Cardiac muscle cell (in vitro differentiated cells and primary cell): ENCODE results near the gene APBB2. TPM values are rescaled to one million over a fixed set of nuclear protein-coding genes. Genes with fewer than 3 reads are reported as not detected.

ENCODE experiments used
- DNase-seq, 2 donors: peaks; one replicate each; pipeline versions ENCODE4 v3.0.0 to v3.0.0-alpha.2; 2010 to 2017; ENCODE audit warnings: low read depth in 1 of 2, low spot score in 1 of 2
- H3K27ac ChIP-seq: fragments of 200-600 bp; sonication (generic); 2 replicates; pipeline ENCODE4 v1.5.1; 2016
- H3K27me3 ChIP-seq: fragments of 200-600 bp; sonication (generic); 2 replicates; pipeline ENCODE4 v1.6.0; 2016; ENCODE audit warnings: control low read depth
- H3K36me3 ChIP-seq: fragments of 200-600 bp; sonication (generic); 2 replicates; pipeline ENCODE4 v1.5.1; 2016; ENCODE audit warnings: control low read depth
- H3K4me1 ChIP-seq: fragments of 200-600 bp; sonication (generic); 2 replicates; pipeline ENCODE4 v1.8.1; 2017; ENCODE audit warnings: low read depth, mild to moderate bottlenecking, mixed run types
- H3K4me3 ChIP-seq: fragments of 200-600 bp; sonication (generic); 2 replicates; pipeline ENCODE4 v1.5.1; 2016; ENCODE audit warnings: mild to moderate bottlenecking
- H3K9me3 ChIP-seq: fragments of 200-600 bp; sonication (generic); 2 replicates; pipeline ENCODE4 v1.5.1; 2017; ENCODE audit warnings: low read depth, mild to moderate bottlenecking, control low read depth
- CTCF ChIP-seq: IDR thresholded peaks from 2 replicates; pipeline ENCODE4 v1.5.1; 2012; ENCODE audit warnings: low read depth, mild to moderate bottlenecking, low read length
- polyA plus RNA-seq: library from polyadenylated mRNA; unstranded; fragments of >200 nt; fragmentation: Nextera tagmentation; extraction: Ambion mirVana; gene quantifications from 2 replicates; pipeline ENCODE4 v1.2.1, GENCODE V29; 2016
- total RNA-seq: library from RNA; depleted of rRNA; stranded (reverse); fragments of >200 nt; gene quantifications from 2 replicates; pipeline ENCODE4 v1.2.3, GENCODE V29; 2016

APBB2 gene
- total and polyA plus RNA-seq, 2 experiments from 2014 or later = 4.6 to 14.9 TPM

GRCh38 chr4:40937140-40937725 lies 277.1 kb downstream of the APBB2 start:
- no peak for TF ChIP-seq CTCF
- Histone ChIP-seq H3K27ac (no peak overlapping the region), H3K27me3 (no peaks in the 10 kb centered on the region), H3K4me1 (no peaks in the 10 kb centered on the region), H3K4me3 (no peak overlapping the region), H3K36me3 (no peaks in the 10 kb centered on the region), H3K9me3 (no peaks in the 10 kb centered on the region)
- DNase-seq = no peak

- H3K9me3 ChIP-seq = no peaks in the 10 kb centered on the region
- no peak for DNase-seq
- H3K27ac ChIP-seq = no peak overlapping the region
- H3K4me3 ChIP-seq = no peak overlapping the region
- no peaks in the 10 kb centered on the region for H3K36me3 ChIP-seq
- H3K27me3 ChIP-seq = no peaks in the 10 kb centered on the region
- no peak for TF ChIP-seq CTCF
- H3K4me1 ChIP-seq = no peaks in the 10 kb centered on the region
These were observed 279.7 kb downstream of the APBB2 start for GRCh38 chr4:40934676-40935075.

GRCh38 chr4:40933272-40934053 lies 280.9 kb downstream of the APBB2 start:
- peak in 1 of 2 donors; percentile 80 for DNase-seq
- no peak for TF ChIP-seq CTCF
- Histone ChIP-seq H3K27ac (no peak overlapping the region), H3K4me1 (no peaks in the 10 kb centered on the region), H3K9me3 (no peaks in the 10 kb centered on the region), H3K36me3 (no peaks in the 10 kb centered on the region), H3K4me3 (no peak overlapping the region), H3K27me3 (no peaks in the 10 kb centered on the region)

GRCh38 chr4:40931841-40932240 lies 282.5 kb downstream of the APBB2 start:
- Histone ChIP-seq H3K4me1 (no peaks in the 10 kb centered on the region), H3K27ac (no peak overlapping the region), H3K27me3 (no peaks in the 10 kb centered on the region), H3K36me3 (no peaks in the 10 kb centered on the region), H3K4me3 (no peak overlapping the region), H3K9me3 (no peaks in the 10 kb centered on the region)
- TF ChIP-seq CTCF = no peak
- DNase-seq = no peak

- H3K9me3 ChIP-seq = no peaks in the 10 kb centered on the region
- no peak overlapping the region for H3K4me3 ChIP-seq
- DNase-seq = no peak
- no peaks in the 10 kb centered on the region for H3K36me3 ChIP-seq
- no peaks in the 10 kb centered on the region for H3K4me1 ChIP-seq
- no peaks in the 10 kb centered on the region for H3K27me3 ChIP-seq
- H3K27ac ChIP-seq = no peak overlapping the region
- TF ChIP-seq CTCF = no peak
These were observed 283.1 kb downstream of the APBB2 start for GRCh38 chr4:40931238-40931637.
